Measurements from ENCODE around the gene CD209.
"Not testable (repeated sequence)": the region's sequence is repeated elsewhere in the genome, so short reads cannot be mapped to it uniquely, and the experiment has no call there.

GRCh38 chr19:7792701-7793100, 45.4 kb upstream of the CD209 start:
- not testable (repeated sequence) for TF ChIP-seq CTCF (conservative IDR thresholded peaks at IDR 0.05; ENCODE audit: low read depth, low read length); EZH2 (IDR thresholded peaks at IDR 0.05; ENCODE audit: borderline replicate concordance, low read depth, low read length, poor library complexity, severe bottlenecking)

Data from A673 (cell line).